ENCODE measurements around the gene NOD1.

The NOD1 gene

DNA sequence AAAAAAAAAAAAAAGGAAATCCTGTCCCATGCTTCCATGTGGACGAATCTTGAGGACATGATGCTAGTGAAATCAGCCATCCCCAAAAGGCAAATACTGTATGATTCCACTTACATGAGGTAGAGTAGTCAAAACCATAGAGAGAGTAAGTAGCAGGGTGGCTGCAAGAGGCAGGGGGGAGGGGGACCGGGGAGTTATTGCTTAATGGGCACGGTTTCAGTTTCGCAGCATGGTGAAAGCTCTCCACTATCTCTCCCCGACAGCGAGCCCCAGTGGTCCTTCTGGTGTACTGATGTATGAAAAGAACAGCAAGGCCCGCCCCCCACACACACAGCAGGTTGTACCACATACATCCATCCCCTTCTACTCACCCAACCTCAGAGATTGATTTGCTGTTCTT lies 32.8 kb downstream of the NOD1 start:
- ATAC-seq (ENCODE audit: low read depth): no peak
- Histone ChIP-seq H3K4me3 (ENCODE audit: severe bottlenecking) (no peak overlapping the region), H3K4me1 (ENCODE audit: insufficient read depth, poor library complexity, severe bottlenecking) (no peaks in the 10 kb centered on the region), H3K27me3 (ENCODE audit: insufficient read depth, poor library complexity, severe bottlenecking) (no peaks in the 10 kb centered on the region), H3K36me3 (ENCODE audit: low read depth) (peaks cover 3% of the 10 kb centered on the region; the same call in 1 of the 2 replicates), H3K27ac (ENCODE audit: poor library complexity, severe bottlenecking) (no peak overlapping the region), H3K9me3 (ENCODE audit: severe bottlenecking) (no peaks in the 10 kb centered on the region)
- no peak for DNase-seq (ENCODE audit: low spot score)
- TF ChIP-seq, protein P1, sequence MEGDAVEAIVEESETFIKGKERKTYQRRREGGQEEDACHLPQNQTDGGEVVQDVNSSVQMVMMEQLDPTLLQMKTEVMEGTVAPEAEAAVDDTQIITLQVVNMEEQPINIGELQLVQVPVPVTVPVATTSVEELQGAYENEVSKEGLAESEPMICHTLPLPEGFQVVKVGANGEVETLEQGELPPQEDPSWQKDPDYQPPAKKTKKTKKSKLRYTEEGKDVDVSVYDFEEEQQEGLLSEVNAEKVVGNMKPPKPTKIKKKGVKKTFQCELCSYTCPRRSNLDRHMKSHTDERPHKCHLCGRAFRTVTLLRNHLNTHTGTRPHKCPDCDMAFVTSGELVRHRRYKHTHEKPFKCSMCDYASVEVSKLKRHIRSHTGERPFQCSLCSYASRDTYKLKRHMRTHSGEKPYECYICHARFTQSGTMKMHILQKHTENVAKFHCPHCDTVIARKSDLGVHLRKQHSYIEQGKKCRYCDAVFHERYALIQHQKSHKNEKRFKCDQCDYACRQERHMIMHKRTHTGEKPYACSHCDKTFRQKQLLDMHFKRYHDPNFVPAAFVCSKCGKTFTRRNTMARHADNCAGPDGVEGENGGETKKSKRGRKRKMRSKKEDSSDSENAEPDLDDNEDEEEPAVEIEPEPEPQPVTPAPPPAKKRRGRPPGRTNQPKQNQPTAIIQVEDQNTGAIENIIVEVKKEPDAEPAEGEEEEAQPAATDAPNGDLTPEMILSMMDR (IDR thresholded peaks at IDR 0.05; ENCODE audit: poor library complexity, severe bottlenecking): no peak

DNA sequence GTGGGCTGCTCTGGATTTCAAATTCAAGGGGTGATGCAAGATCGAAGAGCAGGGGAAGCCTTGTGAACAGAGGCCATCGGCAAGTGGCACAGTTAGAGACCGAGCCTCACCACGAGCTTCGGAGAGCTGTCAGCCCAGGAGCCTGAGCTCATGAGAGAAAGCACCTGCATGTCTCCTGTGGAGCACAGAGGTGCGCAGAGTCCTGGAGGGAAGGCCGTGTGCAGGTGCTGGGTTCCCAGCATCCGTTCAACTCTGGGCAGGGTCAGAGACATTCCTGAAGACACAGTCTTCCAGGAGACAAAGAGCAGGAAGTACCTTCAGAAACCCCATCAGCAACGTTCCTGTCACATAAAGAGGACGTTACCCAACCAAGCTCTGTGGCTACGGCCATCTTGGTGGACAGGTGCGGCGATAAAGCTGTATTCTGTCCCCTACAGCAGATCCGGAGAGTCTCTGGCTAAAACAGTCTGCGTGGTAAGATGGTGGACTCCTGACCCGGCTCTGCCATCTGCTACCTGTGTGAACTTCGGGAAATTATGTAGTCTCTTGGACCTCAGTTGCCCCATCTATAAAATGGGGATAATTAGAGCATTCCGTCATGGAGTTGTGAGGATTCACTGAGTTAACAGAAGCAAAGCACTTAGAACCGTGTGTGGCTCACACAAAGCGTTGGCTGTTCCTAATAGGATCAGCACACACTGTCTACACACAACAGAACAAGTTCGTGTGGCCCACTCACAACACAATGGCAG lies 40.6 kb downstream of the NOD1 start:
- H3K36me3 ChIP-seq (ENCODE audit: low read depth): peaks cover 16% of the 10 kb centered on the region; the same call in 1 of the 2 replicates
- no peaks in the 10 kb centered on the region for H3K4me1 ChIP-seq (ENCODE audit: insufficient read depth, poor library complexity, severe bottlenecking)
- no peak overlapping the region for H3K4me3 ChIP-seq (ENCODE audit: severe bottlenecking)
- ATAC-seq (ENCODE audit: low read depth): no peak
- TF ChIP-seq, protein P1 (IDR thresholded peaks at IDR 0.05; ENCODE audit: poor library complexity, severe bottlenecking): no peak
- DNase-seq (ENCODE audit: low spot score): no peak
- no peaks in the 10 kb centered on the region for H3K9me3 ChIP-seq (ENCODE audit: severe bottlenecking)
- H3K27me3 ChIP-seq (ENCODE audit: insufficient read depth, poor library complexity, severe bottlenecking): no peaks in the 10 kb centered on the region
- no peak overlapping the region for H3K27ac ChIP-seq (ENCODE audit: poor library complexity, severe bottlenecking)

DNA sequence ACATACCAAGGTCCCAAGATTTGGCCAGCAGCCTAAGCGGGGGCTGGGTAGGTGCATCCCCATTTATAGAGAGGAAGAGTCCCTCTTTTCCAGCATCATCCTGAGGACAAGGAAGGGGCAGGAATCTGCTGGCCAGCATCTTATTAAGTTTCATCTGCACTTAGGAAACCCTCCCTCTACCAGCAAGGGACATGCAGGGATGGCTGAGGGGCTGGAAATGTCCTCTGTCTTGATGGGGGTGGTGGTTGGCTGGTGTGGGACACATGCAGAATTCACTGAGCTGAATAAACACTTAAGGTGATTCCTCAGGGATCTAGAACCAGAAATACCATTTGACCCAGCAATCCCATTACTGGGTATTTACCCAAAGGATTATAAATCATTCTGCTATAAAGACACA lies 42.1 kb downstream of the NOD1 start:
- H3K9me3 ChIP-seq (ENCODE audit: severe bottlenecking): no peaks in the 10 kb centered on the region
- TF ChIP-seq, protein P1 (IDR thresholded peaks at IDR 0.05; ENCODE audit: poor library complexity, severe bottlenecking): no peak
- no peaks in the 10 kb centered on the region for H3K27me3 ChIP-seq (ENCODE audit: insufficient read depth, poor library complexity, severe bottlenecking)
- no peaks in the 10 kb centered on the region for H3K4me1 ChIP-seq (ENCODE audit: insufficient read depth, poor library complexity, severe bottlenecking)
- H3K4me3 ChIP-seq (ENCODE audit: severe bottlenecking): no peak overlapping the region
- H3K27ac ChIP-seq (ENCODE audit: poor library complexity, severe bottlenecking): no peak overlapping the region
- no peak for DNase-seq (ENCODE audit: low spot score)
- H3K36me3 ChIP-seq (ENCODE audit: low read depth): peaks cover 16% of the 10 kb centered on the region; the same call in 1 of the 2 replicates
- ATAC-seq (ENCODE audit: low read depth): no peak

DNA sequence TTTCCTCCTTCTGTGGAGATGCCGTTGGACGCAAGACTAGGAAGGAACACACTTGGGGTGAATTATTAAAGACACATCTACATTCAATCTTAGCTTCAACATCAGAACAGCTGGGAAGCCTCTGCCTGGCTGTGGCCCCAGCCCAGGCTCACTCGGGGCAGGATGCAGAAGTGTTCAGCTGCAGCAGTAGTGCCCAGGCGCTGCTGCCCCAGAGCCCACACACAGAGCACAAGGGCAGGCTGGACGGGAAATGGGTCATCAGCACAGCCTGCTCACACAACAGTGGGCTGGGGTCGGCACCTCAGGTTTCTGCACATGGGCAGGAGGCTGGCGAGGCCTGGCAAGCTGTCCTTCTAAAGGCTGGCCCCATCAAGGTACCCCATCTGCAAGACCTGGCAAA lies 42.5 kb downstream of the NOD1 start:
- peaks cover 21% of the 10 kb centered on the region; the same call in 1 of the 2 replicates for H3K36me3 ChIP-seq (ENCODE audit: low read depth)
- DNase-seq (ENCODE audit: low spot score): no peak
- no peaks in the 10 kb centered on the region for H3K4me1 ChIP-seq (ENCODE audit: insufficient read depth, poor library complexity, severe bottlenecking)
- ATAC-seq (ENCODE audit: low read depth): no peak
- H3K9me3 ChIP-seq (ENCODE audit: severe bottlenecking): no peaks in the 10 kb centered on the region
- no peak overlapping the region for H3K27ac ChIP-seq (ENCODE audit: poor library complexity, severe bottlenecking)
- TF ChIP-seq, protein P1 (IDR thresholded peaks at IDR 0.05; ENCODE audit: poor library complexity, severe bottlenecking): no peak
- H3K27me3 ChIP-seq (ENCODE audit: insufficient read depth, poor library complexity, severe bottlenecking): no peaks in the 10 kb centered on the region
- H3K4me3 ChIP-seq (ENCODE audit: severe bottlenecking): no peak overlapping the region

DNA sequence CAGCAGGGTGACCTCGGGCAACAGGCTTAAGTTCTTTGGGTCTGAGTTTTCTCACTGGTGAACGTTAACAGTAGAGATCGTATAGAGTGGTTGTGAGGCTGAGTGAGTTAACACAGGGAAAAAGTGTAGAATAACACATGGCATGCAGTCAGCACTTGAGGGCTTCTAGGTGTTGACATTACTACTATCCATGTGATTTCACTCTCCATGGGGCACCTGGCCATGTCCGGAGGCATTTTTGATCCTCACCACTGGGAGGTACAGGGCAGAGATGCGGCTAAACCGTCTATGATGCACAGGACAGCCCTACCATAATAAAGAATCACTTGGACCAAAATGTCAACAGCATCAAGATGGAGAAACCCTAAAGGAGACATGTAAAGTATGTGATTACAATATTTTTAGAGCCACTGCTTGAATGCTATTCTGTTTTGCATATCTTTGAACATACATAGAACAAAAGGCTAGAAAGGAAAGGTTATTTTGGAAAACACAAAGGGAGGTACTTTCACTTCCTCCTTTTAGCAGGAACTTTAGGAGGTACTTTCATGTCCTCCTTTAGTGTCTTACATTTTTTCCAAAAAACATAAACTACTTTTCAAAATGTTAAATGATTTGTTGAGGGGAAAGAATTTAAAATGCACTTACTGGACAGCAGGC lies 44.3 kb downstream of the NOD1 start:
- H3K4me1 ChIP-seq (ENCODE audit: insufficient read depth, poor library complexity, severe bottlenecking): no peaks in the 10 kb centered on the region
- no peak overlapping the region for H3K27ac ChIP-seq (ENCODE audit: poor library complexity, severe bottlenecking)
- ATAC-seq (ENCODE audit: low read depth): no peak
- H3K9me3 ChIP-seq (ENCODE audit: severe bottlenecking): no peaks in the 10 kb centered on the region
- no peaks in the 10 kb centered on the region for H3K27me3 ChIP-seq (ENCODE audit: insufficient read depth, poor library complexity, severe bottlenecking)
- H3K4me3 ChIP-seq (ENCODE audit: severe bottlenecking): no peak overlapping the region
- peaks cover 27% of the 10 kb centered on the region; the same call in 1 of the 2 replicates for H3K36me3 ChIP-seq (ENCODE audit: low read depth)
- DNase-seq (ENCODE audit: low spot score): no peak
- TF ChIP-seq, protein P1 (IDR thresholded peaks at IDR 0.05; ENCODE audit: poor library complexity, severe bottlenecking): no peak
